Stimulated activated memory B cell treated with anti-CD40 and anti-IgM and Interleukin-4, amounts not matched to agents 10 μg/mL and 1 μg/mL and 100 μg/mL, for 72 hours (primary cell): ENCODE data around the gene NFE2L2.
A peak's percentile ranks its signal among the peaks of the same experiment; 100 is the strongest.
"Not testable (repeated sequence)": the region's sequence is repeated elsewhere in the genome, so short reads cannot be mapped to it uniquely, and the experiment has no call there.

ENCODE experiments used
- ATAC-seq: fragments of 150-1000 bp; cut with Tn5 transposase; 2 replicates; pipeline ENCODE4 v1.10.0; 2021
- H3K27ac Mint-ChIP-seq: one replicate; pipeline ENCODE4 v1.8.0; 2022; ENCODE audit warnings: mild to moderate bottlenecking, mixed read lengths
- H3K27me3 Mint-ChIP-seq: one replicate; pipeline ENCODE4 v1.8.0; 2022; ENCODE audit warnings: mixed read lengths
- H3K36me3 Mint-ChIP-seq: one replicate; pipeline ENCODE4 v1.8.0; 2022; ENCODE audit warnings: mixed read lengths
- H3K4me1 Mint-ChIP-seq: one replicate; pipeline ENCODE4 v1.8.0; 2022; ENCODE audit warnings: mixed read lengths
- H3K4me3 Mint-ChIP-seq: one replicate; pipeline ENCODE4 v1.8.0; 2022; ENCODE audit warnings: mild to moderate bottlenecking, moderate library complexity, mixed read lengths
- H3K9me3 Mint-ChIP-seq: one replicate; pipeline ENCODE4 v1.8.0; 2022; ENCODE audit warnings: mixed read lengths

The NFE2L2 gene

DNA sequence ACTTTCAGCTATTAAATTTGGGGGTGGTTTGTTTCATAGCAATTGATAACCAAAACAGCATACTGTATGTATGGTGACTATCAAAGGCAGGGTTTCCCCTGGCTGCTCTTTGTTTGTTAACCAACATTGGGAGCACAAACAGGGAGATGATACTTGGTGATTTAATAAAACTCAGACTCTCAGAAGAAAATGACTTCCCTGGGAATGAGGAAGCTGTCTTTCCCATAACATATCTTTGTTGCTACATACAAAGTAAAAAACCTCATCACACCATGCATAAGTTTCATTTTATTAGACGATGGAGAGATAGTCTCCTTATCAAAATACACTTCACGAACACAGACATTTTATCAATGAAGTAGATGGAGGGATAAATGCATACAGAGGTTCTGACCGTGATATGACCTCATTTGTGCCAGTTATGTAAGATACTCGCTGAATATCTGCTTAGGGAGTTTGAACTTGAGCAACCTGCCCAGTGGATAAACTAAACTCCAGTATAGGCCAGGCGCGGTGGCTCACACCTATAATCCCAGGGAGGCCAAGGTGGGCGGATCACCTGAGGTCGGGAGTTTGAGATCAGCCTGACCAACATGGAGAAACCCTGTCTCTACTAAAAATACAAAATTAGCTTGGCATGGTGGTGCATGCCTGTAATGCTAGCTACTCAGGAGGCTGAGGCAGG, 3.8 kb upstream of the NFE2L2 start:
- Mint-ChIP-seq H3K4me1 (peaks cover 15% of the 10 kb centered on the region), H3K27ac (no peak overlapping the region), H3K4me3 (no peak overlapping the region), H3K36me3 (peaks cover 2% of the 10 kb centered on the region), H3K9me3 (no peaks in the 10 kb centered on the region), H3K27me3 (no peaks in the 10 kb centered on the region)
- no peak for ATAC-seq

DNA sequence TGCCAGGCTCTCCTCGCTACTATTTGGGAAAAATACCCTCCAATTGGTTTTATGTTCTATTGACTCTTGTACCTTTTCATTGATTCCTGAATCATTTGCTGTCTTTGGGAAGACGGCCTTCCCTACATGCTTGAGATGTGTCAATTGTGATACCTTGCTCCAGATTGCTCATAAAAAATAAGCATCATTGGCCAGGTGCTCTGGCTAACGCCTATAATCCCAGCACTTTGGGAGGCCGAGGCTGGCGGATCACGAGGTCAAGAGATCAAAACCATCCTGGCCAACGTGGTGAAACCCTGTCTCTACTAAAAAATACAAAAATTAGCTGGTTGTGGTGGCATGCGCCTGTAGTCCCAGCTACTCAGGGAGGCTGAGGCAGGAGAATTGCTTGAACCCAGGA, 2.4 kb upstream of the NFE2L2 start:
- ATAC-seq, H3K36me3 Mint-ChIP-seq, H3K9me3 Mint-ChIP-seq, H3K4me3 Mint-ChIP-seq, H3K27ac Mint-ChIP-seq, H3K27me3 Mint-ChIP-seq: not testable (repeated sequence)
- peaks cover 22% of the 10 kb centered on the region for H3K4me1 Mint-ChIP-seq

DNA sequence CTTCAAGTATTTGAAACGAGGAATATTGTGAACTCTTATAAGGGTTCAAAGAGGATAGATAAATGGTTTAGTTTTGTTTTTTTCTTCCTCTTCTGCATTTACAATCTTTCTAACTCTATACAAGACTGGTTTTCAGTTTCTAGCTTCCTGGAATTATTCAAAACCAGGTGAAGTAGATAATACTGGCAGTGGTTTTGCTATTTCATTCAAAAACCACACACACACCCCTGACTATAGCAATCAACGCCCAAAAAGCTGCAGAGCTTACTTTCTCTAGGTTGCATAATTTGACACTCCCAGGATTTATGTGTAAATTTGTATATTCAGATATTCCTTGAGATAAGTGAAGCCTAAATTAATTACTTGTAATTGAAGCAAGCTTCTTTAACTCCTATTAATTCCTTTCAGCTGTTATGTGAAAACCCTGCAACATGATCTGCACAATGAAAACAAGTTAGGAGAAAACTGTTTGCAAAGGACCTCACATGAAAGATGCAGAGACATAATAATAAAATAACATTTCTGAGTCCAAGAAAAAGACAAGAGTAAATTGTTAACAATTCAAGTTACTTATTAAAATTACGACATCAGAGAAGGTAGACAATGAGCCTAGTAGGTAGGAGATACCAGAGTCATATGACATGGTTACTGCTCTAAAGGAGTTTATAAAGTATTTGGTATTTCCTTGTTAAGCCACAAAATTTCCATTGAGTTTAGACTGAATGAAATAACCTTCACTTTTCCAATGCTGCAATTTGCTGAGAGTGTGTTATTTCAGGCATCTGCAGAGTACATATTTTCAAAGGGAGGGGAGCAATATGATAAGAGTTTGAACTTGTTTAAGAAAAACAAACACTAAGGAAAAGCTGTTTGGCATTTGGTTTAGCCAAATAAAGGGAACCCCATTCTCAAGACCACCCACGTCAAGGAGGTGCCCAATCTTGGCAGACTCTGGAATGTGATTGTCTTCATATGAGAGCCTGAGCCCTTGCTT, 1.6 kb upstream of the NFE2L2 start:
- Mint-ChIP-seq H3K27me3 (no peaks in the 10 kb centered on the region), H3K4me1 (peaks cover 30% of the 10 kb centered on the region)
- no peak for ATAC-seq

DNA sequence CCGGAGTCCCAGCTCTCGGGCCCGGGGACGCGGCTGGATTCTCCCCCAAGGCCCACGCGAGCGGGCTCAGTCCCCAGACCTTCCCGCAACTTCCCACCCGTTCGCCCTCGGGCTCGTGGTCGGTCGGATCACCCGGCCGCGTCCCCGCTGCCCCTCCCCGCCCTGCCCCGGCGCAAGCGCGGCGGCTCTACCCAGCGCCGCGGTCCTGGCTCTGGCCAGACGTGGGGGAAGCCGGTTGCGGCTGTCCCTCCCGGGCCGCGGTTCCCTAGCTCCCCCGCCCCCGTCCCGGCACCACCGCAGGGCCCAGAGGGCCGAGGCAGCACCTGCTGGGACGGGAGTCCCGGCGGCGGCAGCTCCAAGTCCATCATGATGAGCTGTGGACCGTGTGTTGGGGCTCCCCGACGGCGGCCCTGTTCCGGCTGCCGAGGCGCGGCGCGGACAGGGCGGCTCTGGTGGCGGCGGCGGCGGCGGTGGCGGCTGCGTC, 276 bp downstream of the NFE2L2 start:
- no peaks in the 10 kb centered on the region for H3K27me3 Mint-ChIP-seq
- H3K9me3 Mint-ChIP-seq = no peaks in the 10 kb centered on the region
- peak overlapping the region; percentile 100 for H3K27ac Mint-ChIP-seq
- H3K4me1 Mint-ChIP-seq = peaks cover 43% of the 10 kb centered on the region
- peaks cover 12% of the 10 kb centered on the region for H3K36me3 Mint-ChIP-seq
- no peak for ATAC-seq
- H3K4me3 Mint-ChIP-seq = peak overlapping the region; percentile 97

More for the DNA sequence above, 1.6 kb upstream of the NFE2L2 start:
- Mint-ChIP-seq H3K27ac (peak overlapping the region; percentile 100), H3K36me3 (peaks cover 5% of the 10 kb centered on the region), H3K4me3 (peak overlapping the region; percentile 97), H3K9me3 (no peaks in the 10 kb centered on the region)

- no peaks in the 10 kb centered on the region for H3K9me3 Mint-ChIP-seq
- ATAC-seq = peak; percentile 81
- peaks cover 47% of the 10 kb centered on the region for H3K4me1 Mint-ChIP-seq
- peak overlapping the region; percentile 97 for H3K4me3 Mint-ChIP-seq
- no peaks in the 10 kb centered on the region for H3K27me3 Mint-ChIP-seq
- H3K27ac Mint-ChIP-seq = peak overlapping the region; percentile 100
- H3K36me3 Mint-ChIP-seq = peaks cover 12% of the 10 kb centered on the region
Observed at GRCh38 chr2:177263451-177264208, 897 bp downstream of the NFE2L2 start.

GRCh38 chr2:177262958-177263450, 1.5 kb downstream of the NFE2L2 start:
- no peak for ATAC-seq
- Mint-ChIP-seq H3K36me3 (peaks cover 17% of the 10 kb centered on the region), H3K27ac (peak overlapping the region; percentile 100), H3K9me3 (peaks cover 3% of the 10 kb centered on the region), H3K27me3 (no peaks in the 10 kb centered on the region), H3K4me3 (peak overlapping the region; percentile 97), H3K4me1 (peaks cover 53% of the 10 kb centered on the region)

DNA sequence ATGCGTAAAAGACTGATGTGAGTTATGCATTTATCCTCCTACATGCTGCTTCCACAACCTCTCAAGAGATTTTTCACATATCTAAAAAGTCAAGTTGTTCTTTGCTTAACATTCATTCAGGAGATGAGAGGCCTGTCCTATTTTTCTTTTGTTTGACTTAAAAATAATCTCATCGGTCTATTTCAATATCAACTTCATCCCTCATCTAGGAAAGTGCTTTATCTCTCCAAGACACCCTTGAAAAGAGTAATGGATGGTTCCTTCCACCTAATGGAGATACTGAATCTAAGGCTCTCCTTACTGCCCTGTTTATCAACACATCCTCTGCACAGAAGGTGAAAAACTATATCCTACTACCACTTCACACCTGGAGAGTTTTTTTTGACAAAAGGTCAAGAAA, 2.4 kb downstream of the NFE2L2 start:
- Mint-ChIP-seq H3K4me3 (peak overlapping the region; percentile 97), H3K27me3 (no peaks in the 10 kb centered on the region), H3K4me1 (peaks cover 60% of the 10 kb centered on the region), H3K27ac (peak overlapping the region; percentile 100), H3K36me3 (peaks cover 19% of the 10 kb centered on the region), H3K9me3 (peaks cover 3% of the 10 kb centered on the region)
- no peak for ATAC-seq

DNA sequence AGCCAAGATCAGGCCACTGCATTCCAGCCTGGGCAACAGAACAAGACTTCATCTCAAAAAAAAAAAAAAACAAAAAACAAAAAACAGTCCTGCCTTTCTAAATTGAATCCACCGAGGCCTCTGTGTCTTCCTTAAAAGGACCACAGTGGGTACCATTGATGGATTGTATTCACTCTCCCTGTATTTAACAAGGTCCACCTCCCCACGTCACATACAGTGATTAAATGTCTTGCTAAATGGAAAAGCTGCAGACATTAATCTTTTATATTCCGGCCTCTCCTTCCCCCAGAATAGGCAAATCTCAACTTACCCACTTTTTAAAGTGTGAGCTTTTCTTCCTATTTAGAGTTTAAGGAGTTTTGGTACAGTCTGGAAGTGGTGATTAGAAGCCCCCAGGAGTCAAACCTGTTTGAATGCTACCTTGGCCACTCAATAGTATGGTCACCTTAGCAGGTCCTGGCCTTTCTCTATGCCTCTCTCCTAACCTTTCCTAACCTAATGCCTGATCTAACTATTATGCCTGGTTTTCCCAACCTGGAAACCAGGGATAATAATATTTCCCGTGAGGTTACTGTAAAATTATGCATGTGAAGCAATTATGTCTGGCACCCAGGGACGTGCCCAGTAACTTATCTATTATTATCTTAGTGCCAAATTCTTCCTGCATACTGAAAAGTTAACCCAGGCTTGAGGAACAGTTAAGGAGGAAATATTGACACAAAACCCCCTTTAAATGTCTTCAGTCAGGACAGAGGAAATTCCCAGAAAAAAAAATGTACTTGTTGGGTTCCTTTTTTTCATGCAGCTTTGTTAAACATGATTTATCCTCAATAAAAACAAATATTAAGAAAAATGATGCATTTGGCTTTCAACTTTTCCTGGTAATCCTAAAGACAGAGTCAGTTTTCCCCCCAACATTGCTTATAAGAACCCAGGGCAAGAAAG, 3.1 kb downstream of the NFE2L2 start:
- peaks cover 19% of the 10 kb centered on the region for H3K36me3 Mint-ChIP-seq
- ATAC-seq = no peak
- H3K4me1 Mint-ChIP-seq = peaks cover 60% of the 10 kb centered on the region
- H3K4me3 Mint-ChIP-seq = peak overlapping the region; percentile 97
- H3K9me3 Mint-ChIP-seq = peaks cover 3% of the 10 kb centered on the region
- no peaks in the 10 kb centered on the region for H3K27me3 Mint-ChIP-seq
- H3K27ac Mint-ChIP-seq = peak overlapping the region; percentile 100

DNA sequence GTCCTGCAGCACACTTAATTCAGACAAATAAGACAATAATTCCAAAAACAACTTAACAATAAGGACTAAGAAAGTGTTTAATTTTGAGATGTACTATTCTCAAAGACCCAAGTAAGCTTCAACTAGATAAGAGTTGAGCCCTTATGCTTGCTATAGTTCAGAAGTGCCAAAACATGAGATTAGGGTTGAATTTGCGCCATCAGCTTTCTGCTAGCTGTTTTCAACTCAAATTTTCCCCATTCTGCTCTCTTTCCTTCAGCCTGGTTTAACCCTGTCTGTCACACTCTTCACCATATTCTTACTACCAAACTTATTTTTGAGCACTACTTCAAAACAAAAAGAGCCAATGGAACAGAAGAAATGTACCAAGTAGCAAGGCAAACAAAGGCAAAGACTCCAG, 4.1 kb downstream of the NFE2L2 start:
- ATAC-seq = no peak
- Mint-ChIP-seq H3K4me3 (peak overlapping the region; percentile 44), H3K9me3 (peaks cover 3% of the 10 kb centered on the region), H3K27ac (no peak overlapping the region), H3K36me3 (peaks cover 19% of the 10 kb centered on the region), H3K4me1 (peaks cover 60% of the 10 kb centered on the region), H3K27me3 (no peaks in the 10 kb centered on the region)

GRCh38 chr2:177258059-177258458, 6.5 kb downstream of the NFE2L2 start:
- Mint-ChIP-seq H3K9me3 (peaks cover 3% of the 10 kb centered on the region), H3K36me3 (peaks cover 25% of the 10 kb centered on the region), H3K27ac (no peak overlapping the region), H3K4me1 (peaks cover 83% of the 10 kb centered on the region), H3K27me3 (no peaks in the 10 kb centered on the region), H3K4me3 (no peak overlapping the region)
- no peak for ATAC-seq

- no peak overlapping the region for H3K27ac Mint-ChIP-seq
- no peak for ATAC-seq
- H3K36me3 Mint-ChIP-seq = peaks cover 31% of the 10 kb centered on the region
- no peaks in the 10 kb centered on the region for H3K27me3 Mint-ChIP-seq
- H3K4me1 Mint-ChIP-seq = peaks cover 87% of the 10 kb centered on the region
- no peak overlapping the region for H3K4me3 Mint-ChIP-seq
- peaks cover 3% of the 10 kb centered on the region for H3K9me3 Mint-ChIP-seq
Observed at GRCh38 chr2:177257471-177257870, 7.1 kb downstream of the NFE2L2 start.

GRCh38 chr2:177256695-177257094, 7.8 kb downstream of the NFE2L2 start:
- H3K27ac Mint-ChIP-seq = no peak overlapping the region
- peaks cover 32% of the 10 kb centered on the region for H3K36me3 Mint-ChIP-seq
- H3K4me3 Mint-ChIP-seq = no peak overlapping the region
- peaks cover 3% of the 10 kb centered on the region for H3K9me3 Mint-ChIP-seq
- H3K4me1 Mint-ChIP-seq = peaks cover 87% of the 10 kb centered on the region
- no peak for ATAC-seq
- no peaks in the 10 kb centered on the region for H3K27me3 Mint-ChIP-seq

- no peak overlapping the region for H3K27ac Mint-ChIP-seq
- H3K36me3 Mint-ChIP-seq = peaks cover 38% of the 10 kb centered on the region
- no peaks in the 10 kb centered on the region for H3K27me3 Mint-ChIP-seq
- H3K4me3 Mint-ChIP-seq = no peak overlapping the region
- peaks cover 87% of the 10 kb centered on the region for H3K4me1 Mint-ChIP-seq
- ATAC-seq = no peak
- peaks cover 3% of the 10 kb centered on the region for H3K9me3 Mint-ChIP-seq
Observed at GRCh38 chr2:177256026-177256425, 8.5 kb downstream of the NFE2L2 start.

DNA sequence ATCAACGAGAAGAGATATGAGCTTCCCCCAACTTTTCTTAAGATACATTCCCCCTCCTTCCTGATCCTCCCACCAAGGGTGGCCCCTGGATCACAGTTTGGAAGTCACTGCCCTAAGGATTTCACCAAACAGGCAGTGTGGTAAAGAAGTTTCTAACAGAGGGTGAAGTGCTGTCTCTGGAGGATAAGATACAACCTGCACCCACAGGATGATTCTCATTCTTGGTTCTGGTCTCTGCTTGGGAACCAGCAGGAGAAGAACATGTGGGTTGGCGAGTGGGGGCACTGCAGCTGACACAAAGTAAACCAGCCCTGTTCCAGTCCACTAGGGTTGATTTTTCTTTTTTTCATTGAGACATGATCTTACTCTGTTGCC, 9.3 kb downstream of the NFE2L2 start:
- no peak overlapping the region for H3K27ac Mint-ChIP-seq

More for the DNA sequence above, 9.3 kb downstream of the NFE2L2 start:
- H3K4me3 Mint-ChIP-seq = no peak overlapping the region
- no peak for ATAC-seq
- H3K9me3 Mint-ChIP-seq = peaks cover 3% of the 10 kb centered on the region
- H3K36me3 Mint-ChIP-seq = peaks cover 34% of the 10 kb centered on the region
- no peaks in the 10 kb centered on the region for H3K27me3 Mint-ChIP-seq
- peaks cover 83% of the 10 kb centered on the region for H3K4me1 Mint-ChIP-seq
